Measurements from ENCODE around the gene TLCD2.
A peak's percentile ranks its signal among the peaks of the same experiment; 100 is the strongest.
"Not testable (repeated sequence)": the region's sequence is repeated elsewhere in the genome, so short reads cannot be mapped to it uniquely, and the experiment has no call there.

TLCD2 gene

DNA sequence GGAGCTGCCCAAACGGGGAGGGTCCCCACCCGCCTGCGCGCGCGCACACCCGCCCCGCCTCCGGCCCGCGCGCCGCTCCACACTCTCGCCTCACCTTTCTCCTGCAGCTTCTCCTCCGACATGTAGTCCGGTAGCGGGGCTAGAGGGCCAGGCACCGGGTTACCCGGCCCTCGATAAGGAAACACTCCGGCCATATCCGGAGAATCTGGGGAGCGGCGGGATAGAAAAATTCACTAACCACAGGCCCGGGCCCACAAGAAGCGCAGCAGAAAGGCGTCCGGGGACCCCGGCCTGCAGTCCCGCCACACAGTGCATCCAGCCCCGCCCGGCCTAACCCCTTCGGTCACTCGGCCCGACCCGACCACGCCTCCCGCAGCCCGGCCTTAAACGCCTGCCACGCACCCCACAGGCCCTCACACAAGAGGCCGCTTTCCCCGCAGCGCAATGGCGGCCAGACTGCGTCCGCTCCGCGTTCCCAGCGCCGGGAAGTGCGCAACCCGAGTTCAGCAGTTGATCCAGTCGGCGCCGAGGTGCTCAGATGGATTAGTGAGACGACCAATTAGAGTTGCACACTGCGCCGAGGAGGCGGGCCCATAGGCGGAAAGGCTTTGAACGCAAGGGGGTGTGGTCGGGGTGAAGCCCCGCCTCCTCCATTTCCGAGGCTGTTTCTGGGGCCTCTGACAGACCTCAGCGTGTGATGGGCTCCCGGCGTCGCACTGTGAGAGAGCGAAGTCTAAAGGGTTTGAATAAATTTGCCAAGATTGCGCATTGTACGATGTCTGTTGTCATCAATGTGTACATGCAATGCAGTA, 25.6 kb downstream of the TLCD2 start, which contains the start of gene PRPF8:
Gene PRPF8 (minus strand): TSS at position 490 of the 812 bp plus-strand sequence. CDS start 296 bp downstream, at position 194.
- DNase-seq = peak; percentile 92 to 95

DNA sequence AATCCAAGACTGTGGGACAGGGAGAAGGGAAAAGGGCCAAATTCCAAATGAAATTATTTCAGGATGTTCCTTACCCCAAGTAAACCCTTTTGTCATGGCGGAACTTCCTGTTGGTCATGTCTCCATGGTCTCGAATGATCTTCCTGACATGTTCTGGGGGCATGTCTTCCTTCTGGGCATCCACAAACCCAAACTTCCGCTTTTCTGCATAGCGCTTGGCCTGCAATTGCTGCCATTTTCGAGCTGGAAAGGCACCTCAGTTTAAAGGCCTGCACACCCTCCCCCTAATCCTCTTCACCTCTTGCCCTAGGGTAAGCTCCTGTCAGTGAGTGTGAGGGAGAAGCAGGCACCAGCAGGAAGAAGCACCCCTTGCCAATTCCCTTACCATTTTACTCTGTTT, 26.7 kb downstream of the TLCD2 start:
- DNase-seq = no peak

GRCh38 chr17:1676401-1676800, 33.8 kb downstream of the TLCD2 start:
- no peak for DNase-seq

DNA sequence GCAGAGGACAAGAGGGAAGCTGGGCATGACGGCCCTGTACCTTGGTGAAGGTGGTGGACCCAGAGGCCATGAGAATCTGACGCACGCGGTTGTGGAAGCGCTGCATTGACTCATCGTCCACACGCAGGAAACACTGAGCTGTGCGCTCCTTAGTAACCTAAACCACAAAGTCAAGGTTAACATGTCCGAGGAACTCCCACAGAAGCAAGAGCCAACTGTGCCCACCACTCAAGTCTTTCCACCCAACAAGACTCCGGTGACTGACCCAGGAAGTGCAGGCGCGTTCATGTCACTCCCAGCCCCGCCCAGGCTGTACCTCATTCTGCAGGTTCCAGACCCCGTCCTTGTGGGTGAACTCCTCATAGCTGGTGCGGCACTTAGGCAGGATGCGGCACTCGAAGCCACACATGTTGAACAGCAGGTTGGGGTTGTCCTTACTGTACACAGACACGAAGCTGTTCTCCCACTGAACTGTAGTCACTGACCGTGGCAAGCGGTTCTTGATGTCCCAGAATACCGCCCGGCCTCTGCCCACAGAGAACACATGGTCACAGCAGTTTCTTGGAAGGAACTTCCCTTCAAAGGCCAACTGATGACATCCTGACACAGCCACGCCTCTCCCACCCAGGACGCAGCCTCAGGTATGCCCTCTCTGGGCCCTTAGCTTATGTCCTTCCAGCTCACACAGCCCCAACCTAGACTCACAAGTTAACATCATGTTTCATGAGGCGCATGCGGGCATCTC, 37.0 kb downstream of the TLCD2 start:
- no peak for DNase-seq

GRCh38 chr17:1663934-1664333, 46.2 kb downstream of the TLCD2 start:
- DNase-seq = not testable (repeated sequence)

- DNase-seq = no peak
Observed at GRCh38 chr17:1661045-1661444, 49.1 kb downstream of the TLCD2 start.

DNA sequence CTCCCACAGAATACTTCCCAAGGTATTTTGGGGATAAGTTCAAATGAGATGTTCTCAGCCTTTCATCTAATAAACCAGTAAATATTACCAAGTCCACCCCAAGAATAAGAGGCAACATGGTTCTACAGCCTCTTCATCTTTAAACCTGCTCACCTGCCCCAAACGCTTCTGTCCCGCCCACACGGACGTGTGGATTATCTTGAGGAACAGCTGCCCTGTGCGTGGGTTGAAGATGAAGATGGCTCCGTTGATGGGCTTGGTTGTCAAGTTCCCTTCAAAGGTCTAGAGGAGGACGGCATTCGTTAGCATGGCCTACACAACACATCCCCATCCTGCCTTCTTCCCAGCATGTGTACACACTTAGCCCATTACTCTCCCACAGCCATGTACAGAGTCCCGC, 52.1 kb downstream of the TLCD2 start:
- DNase-seq = no peak

GRCh38 chr17:1653735-1654134, 56.4 kb downstream of the TLCD2 start:
- DNase-seq = no peak

- DNase-seq = not testable (repeated sequence)
Observed at GRCh38 chr17:1652794-1653193, 57.4 kb downstream of the TLCD2 start.
